ENCODE measurements around the gene TCF4.

Gene TCF4

DNA sequence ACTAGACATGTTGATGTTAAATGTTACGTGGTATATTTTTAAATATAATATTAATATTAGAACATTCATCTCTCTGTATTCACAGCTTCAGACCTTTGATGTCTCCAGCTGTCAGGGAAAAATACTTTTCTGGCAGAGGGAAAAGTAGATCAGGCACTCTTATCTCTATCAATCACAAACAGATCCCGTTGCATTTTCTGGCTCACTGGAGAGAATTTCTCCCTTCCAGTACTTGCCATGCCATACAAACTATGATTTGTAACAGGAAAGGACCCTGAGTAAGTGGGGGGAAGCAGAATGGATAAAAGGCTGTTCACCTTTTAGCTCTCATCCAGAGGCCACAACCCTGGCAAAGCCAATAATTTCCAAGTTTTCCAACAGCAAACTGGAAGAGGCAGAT lies 158.0 kb downstream of the TCF4 start:
- Histone ChIP-seq H3K27me3 (ENCODE audit: insufficient read depth, low read depth, severe bottlenecking) (no peaks in the 10 kb centered on the region), H3K36me3 (no peaks in the 10 kb centered on the region), H3K27ac (no peak overlapping the region), H3K4me3 (ENCODE audit: low read depth, low read length) (no peak overlapping the region), H3K9me3 (ENCODE audit: severe bottlenecking) (no peaks in the 10 kb centered on the region)
- DNase-seq: no peak
- no peak for TF ChIP-seq CTCF (IDR thresholded peaks at IDR 0.05; ENCODE audit: low read depth, low read length)

GRCh38 chr18:55427951-55428350 lies 160.0 kb downstream of the TCF4 start:
- Histone ChIP-seq H3K27ac (no peak overlapping the region), H3K36me3 (no peaks in the 10 kb centered on the region), H3K9me3 (ENCODE audit: severe bottlenecking) (no peaks in the 10 kb centered on the region), H3K4me3 (ENCODE audit: low read depth, low read length) (no peak overlapping the region), H3K27me3 (ENCODE audit: insufficient read depth, low read depth, severe bottlenecking) (no peaks in the 10 kb centered on the region)
- no peak for DNase-seq
- TF ChIP-seq CTCF (IDR thresholded peaks at IDR 0.05; ENCODE audit: low read depth, low read length): no peak

- Histone ChIP-seq H3K27me3 (ENCODE audit: insufficient read depth, low read depth, severe bottlenecking) (no peaks in the 10 kb centered on the region), H3K36me3 (no peaks in the 10 kb centered on the region), H3K9me3 (ENCODE audit: severe bottlenecking) (no peaks in the 10 kb centered on the region), H3K4me3 (ENCODE audit: low read depth, low read length) (no peak overlapping the region), H3K27ac (no peak overlapping the region)
- TF ChIP-seq CTCF (IDR thresholded peaks at IDR 0.05; ENCODE audit: low read depth, low read length): no peak
- no peak for DNase-seq
These were observed 162.3 kb downstream of the TCF4 start for GRCh38 chr18:55425698-55426097.

DNA sequence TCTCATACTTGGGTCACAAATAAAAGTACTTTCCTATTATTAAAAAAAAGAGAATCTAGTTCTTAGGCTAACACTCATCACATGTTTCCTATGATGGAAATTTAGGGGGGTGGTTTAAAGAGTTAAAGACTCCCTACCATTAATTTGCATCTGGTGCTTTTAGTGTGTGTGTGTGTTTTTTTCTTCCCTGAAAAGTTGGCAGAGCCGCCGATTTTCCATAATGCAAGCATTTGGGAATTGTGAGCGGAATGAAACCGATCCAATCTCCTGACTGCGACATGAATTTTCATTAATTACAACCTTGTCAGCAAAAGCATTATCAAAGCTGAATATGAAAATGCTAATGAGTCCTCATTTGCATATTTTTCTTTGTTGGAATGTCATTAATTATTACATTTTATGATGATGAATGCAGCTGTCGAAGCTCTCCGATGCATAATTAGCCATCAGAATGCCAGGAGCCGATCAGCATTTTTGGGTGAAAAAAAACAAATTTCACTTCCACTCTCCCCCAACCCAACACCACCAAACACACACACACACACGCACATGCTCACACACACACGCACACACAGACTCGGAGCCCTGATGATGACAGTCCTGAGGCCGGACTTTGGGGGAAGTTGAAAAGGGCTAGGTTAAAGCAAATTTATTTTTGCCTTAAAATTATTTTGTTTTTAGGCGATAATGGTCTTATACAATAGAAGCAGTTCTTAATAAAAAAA lies 165.4 kb downstream of the TCF4 start:
- H3K27me3 ChIP-seq (ENCODE audit: insufficient read depth, low read depth, severe bottlenecking): no peaks in the 10 kb centered on the region
- TF ChIP-seq CTCF (IDR thresholded peaks at IDR 0.05; ENCODE audit: low read depth, low read length): no peak
- no peaks in the 10 kb centered on the region for H3K36me3 ChIP-seq
- no peak for DNase-seq
- H3K4me3 ChIP-seq (ENCODE audit: low read depth, low read length): no peak overlapping the region
- no peak overlapping the region for H3K27ac ChIP-seq
- H3K9me3 ChIP-seq (ENCODE audit: severe bottlenecking): no peaks in the 10 kb centered on the region

DNA sequence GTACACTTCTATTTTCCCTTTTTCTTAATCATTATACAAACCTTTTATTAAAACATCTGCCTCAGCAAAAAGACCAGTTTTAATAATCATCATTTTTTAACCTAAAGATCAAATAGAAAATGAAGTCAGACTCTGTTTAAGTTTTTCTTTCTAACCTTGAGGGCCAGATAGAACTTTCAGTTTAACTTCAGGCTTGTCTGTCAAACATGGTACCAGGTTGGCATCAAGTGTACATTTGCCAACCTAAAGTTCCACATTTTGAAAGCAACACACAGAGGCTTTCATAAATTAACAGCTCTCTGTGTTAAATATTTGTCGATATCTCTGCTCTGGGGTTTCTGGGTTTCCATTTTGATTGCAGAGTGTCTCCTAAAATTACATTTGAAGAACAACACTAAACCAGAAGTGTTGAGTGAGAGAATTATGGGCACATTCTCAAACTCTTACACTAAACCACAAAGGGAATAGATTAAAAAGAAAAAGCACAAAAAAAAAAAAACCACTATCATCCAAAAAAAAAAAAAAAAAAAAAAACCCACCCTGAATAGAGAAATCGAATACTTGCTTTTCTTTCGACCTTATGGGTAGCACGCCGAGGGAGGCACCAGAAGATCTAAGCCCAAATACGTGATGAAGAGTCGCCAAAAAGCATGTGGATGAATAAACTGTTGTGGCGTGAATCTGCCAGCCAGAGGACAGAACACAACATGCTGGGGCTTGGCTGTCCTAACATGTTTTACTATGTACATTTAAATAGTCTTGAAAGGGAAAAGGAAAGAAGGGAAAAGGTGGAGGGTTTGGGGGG lies 166.2 kb downstream of the TCF4 start:
- H3K9me3 ChIP-seq (ENCODE audit: severe bottlenecking): no peaks in the 10 kb centered on the region
- no peak overlapping the region for H3K27ac ChIP-seq
- no peaks in the 10 kb centered on the region for H3K36me3 ChIP-seq
- H3K27me3 ChIP-seq (ENCODE audit: insufficient read depth, low read depth, severe bottlenecking): no peaks in the 10 kb centered on the region
- no peak for DNase-seq
- H3K4me3 ChIP-seq (ENCODE audit: low read depth, low read length): no peak overlapping the region
- no peak for TF ChIP-seq CTCF (IDR thresholded peaks at IDR 0.05; ENCODE audit: low read depth, low read length)
